ENCODE results near the gene PPP2R5E.

- TF ChIP-seq ZNF274 (IDR thresholded peaks at IDR 0.05; ENCODE audit: low read depth, low read length) (no peak), YY1 (IDR thresholded peaks at IDR 0.05; ENCODE audit: insufficient read depth, insufficient read length) (no peak), SUZ12 (IDR thresholded peaks at IDR 0.05; ENCODE audit: extremely low read depth, insufficient read depth, insufficient read length) (no peak)
These were observed 138.3 kb downstream of the PPP2R5E start for GRCh38 chr14:63404906-63405305.
